GM21786 (cell line): ENCODE measurements around the gene CNKSR3.
A peak's percentile ranks its signal among the peaks of the same experiment; 100 is the strongest.

ENCODE experiments used
- ATAC-seq: cut with Tn5 transposase; IDR thresholded peaks from one replicate; pipeline ENCODE4 v1.9.1; 2021; ENCODE audit not compliant: unreplicated experiment

The CNKSR3 gene

DNA sequence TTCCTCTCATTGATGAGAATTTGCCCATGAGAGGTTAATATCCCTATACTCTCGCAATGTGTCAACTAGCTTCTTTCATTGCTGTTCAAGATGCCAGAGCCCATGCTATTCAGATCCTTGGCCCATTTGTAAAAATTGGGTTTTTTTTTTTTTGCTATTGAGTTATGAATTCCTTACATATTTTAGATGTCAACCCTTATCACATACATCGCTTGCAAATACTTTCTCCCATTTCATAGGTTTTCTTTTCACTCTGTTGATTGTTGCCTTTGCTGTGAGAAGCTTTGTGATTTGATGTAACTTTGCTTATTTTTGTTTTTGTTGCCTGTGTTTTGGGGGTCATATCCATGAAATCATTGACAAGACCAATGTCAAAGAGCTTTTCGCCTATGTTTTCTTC lies 121.7 kb downstream of the CNKSR3 start:
- ATAC-seq: no peak

DNA sequence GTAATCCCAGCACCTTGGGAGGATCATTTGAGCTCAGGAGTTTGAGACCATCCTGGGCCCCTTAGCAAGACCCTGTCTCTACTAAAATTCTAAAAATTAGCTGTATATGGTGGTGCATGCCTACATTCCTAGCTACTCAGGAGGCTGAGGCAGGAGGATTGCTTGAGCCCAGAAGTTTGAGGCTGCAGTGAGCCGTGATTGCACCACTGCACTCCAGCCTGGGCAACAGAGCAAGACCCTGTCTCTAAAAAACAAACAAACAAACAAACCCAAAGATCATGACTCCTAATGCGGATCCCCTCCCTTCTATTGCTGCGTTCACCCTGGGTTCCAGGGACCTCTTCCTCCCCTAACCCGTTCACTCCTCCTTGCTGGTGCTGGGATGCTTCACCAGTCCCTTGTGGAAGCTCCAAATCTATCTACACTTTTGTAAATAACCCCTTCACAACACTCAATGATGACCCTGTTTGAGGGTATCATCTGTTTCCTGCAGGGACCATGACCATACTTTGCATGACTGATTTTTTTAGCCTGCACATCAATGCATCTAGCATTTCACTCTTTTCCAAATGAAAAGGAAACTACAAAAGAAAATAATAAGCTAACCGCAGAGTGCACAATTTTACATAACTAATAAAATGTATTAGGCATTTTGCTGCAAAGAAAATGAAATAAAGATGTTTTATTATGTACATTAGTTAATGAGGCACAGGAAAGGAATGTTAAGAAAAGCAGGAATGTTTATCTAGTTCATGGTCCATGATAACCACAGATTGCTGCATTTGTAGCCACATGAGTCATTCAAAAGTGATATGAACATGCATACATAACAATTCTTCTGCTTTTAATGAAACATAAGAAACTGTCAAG lies 123.4 kb downstream of the CNKSR3 start:
- no peak for ATAC-seq

DNA sequence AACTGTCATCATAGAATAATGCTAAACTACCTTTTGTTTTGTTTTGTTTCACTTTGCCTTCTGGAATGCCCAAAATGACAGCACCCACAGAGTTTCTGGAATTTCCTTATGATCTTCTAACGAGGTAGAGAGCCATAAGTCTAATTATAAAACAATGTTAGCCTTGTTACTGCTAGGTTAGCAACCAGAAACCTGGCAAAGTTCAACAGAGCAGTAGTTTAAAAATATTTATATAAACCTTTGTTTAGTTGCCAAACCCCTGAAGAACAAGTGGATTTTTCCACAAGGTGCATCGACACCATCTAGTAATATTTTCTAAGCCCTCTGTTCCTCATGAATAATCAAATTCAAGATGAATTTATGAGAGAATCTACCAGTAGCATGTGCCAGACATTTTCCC lies 126.3 kb downstream of the CNKSR3 start:
- ATAC-seq: no peak

DNA sequence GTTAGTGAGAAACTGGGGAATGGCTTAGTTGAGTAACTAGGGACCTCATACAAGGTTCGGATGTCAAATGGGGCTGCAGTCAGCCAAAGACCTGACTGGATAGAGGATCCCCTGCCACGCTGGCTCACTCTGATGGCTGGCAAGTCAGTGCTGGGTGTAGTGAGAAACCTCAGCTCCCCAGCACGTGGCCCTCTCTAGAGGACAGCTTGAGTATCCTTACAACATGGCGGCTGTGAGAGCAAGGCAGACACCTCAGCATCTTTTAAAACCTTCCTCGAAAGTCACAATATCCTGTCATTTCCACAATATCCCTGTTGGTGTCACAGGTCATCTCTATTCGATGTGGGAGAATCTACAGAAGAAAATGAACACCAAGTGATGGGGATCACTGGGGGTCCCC lies 127.2 kb downstream of the CNKSR3 start:
- no peak for ATAC-seq

DNA sequence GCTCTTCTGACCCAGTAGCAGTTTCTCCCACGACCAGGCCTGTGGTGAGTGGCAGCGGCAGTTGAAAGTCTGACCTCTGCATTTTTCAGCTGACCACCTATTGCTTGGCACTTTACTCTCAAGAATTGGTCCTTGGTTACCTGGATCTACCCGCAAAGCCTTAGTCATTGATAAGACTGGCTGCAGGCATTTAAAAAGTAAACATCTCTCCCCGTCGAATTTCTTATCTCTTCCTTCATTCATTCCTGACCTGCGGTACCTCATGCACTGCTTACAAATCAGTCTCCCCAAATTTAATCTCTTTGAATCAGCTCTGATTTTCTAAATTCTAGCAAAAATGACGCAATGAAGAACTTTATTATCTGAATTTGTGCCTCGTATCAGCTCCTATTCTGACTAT lies 127.7 kb downstream of the CNKSR3 start:
- no peak for ATAC-seq

DNA sequence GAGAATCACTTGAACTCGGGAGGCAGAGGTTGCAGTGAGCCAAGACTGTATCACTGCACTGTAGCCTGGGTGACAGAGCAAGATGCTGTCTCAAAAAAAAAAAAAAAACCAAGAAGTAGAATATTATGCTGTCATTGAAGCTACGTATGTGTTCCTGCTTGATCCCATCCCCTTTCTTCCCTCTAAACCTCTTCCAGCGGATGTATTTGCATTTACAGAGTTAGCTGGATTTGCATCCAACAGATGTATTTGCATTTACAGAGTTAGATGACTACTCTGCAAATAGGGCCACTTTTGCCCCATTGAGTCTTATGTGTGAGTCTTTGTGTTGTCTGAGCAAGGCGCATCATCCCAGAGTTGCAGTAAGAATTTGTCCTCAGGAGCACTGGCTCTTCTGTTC lies 128.9 kb downstream of the CNKSR3 start:
- ATAC-seq: no peak

DNA sequence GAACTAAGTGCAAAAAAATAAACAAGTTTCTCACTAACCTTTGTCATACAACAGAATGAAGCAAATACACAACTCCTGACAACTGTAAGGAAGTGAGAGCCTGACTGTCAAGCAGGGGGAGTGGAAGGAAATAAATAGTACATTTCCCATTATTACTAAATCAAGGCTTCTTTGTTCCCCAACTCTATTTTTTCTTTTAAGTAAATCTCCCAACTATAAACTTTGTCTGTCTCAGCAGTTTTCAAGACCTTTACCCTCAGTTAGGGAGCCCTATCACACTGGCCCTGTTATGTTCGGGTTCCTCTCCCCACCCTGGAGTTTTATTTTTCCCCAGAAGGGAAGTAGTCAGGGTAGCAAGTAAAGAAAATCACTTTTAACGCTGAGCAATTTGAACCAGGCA lies 129.7 kb downstream of the CNKSR3 start:
- ATAC-seq: no peak

DNA sequence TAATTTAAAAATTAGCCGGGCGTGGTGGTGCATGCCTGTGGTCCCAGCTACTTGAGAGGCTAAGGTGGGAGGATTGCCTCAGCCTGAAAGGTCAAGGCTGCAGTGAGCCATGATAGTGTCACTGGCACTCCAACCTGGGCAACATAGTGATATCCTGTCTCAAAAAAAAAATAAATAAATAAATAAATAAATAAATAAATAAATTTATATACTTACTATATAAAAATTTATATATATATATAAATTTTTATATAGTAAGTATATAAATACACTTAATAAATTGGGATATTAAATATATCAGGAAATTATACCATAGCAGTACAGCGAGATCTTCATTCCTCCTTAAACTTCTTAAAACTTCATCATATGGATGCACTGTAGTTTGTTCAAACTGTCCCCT lies 130.9 kb downstream of the CNKSR3 start:
- no peak for ATAC-seq

DNA sequence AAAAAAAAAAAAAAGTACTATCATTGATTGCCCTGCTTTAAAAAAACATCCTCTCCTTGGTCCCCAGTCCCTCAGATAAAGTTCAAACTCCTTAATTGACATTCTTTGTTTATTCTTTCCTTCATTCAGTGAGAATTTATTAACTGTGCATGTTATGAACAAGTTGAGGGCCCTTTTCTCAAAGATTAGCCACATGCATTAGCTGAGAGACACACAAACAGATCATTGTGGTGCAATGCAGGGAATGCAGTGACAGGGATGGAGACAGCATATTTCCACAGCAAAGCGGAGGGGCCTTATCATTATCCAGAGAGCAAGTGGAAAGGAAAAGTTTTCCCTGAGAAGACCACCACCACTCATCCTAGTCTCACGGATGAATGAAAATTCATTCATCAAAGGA lies 132.0 kb downstream of the CNKSR3 start:
- ATAC-seq: no peak

DNA sequence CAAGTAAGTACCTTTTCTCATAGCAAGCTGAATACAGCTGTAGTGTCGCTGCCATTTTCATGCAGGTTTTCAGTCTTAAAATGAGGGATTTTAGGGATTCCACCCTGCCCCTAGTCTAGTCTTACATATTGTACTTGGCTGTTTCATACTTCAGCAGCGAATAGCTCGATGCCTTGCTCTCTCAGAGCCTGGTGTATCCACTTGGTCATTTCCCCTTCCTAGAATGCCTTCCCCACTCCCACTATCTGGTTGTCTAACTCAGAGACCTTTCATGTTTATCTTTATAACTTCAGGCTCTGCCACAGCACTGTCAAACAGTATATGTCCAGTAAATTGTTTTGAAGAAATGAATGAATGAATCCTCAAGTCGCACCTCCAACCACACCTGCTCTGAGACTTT lies 132.8 kb downstream of the CNKSR3 start:
- no peak for ATAC-seq

DNA sequence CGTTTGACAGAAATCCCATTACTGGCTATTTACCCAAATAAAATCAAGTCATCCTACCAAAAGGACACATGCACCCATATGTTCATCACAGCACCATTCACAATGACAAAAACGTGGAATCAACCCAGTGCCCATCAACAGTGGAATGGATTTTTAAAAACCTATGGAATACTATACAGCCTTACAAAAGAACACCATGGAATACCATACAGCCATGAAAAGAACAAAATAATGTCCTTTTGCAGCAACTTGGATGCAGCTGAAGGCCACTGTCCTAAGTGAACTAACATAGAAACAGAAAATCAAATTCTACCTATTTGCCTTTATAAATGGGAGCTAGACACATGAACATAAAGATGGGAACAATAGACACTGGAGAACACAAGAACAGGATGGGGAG lies 136.5 kb downstream of the CNKSR3 start:
- no peak for ATAC-seq

DNA sequence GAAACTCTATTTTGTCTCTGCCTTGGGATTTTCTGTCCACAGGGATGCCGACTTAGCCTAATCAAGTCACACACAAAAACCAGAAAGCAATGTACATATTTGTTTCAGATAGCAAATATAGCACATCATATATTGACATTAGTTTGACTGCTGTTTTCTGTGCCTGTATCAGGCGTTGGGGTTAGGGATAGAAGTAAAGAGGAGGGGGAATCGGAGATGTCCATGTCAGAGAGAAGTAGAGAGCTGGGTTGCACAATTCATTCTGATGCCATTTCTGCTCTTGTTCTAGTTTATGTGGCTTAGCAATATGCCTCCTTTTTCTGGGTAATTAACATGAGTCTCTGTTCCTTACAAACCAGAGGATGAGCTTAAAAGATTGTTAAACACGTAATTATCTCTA lies 139.2 kb downstream of the CNKSR3 start:
- no peak for ATAC-seq

DNA sequence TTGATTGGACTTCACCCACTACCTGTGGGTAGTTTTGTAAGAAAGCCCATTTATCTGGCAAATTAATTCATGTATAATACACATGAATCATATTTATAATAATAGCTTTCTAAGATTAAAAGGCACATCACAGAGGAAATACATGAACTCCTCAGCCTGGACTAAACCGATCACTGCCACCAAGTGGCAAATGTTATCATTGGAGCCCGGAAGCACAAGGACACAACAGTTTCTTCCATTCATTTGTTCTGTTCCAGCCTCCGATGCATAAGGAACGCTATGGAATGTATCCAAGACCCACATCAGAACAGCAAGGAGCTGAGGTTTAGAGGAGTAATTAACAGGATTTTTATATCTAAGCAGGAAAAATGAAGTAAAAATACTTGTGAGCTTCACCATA lies 139.9 kb downstream of the CNKSR3 start:
- ATAC-seq: peak; percentile 56

DNA sequence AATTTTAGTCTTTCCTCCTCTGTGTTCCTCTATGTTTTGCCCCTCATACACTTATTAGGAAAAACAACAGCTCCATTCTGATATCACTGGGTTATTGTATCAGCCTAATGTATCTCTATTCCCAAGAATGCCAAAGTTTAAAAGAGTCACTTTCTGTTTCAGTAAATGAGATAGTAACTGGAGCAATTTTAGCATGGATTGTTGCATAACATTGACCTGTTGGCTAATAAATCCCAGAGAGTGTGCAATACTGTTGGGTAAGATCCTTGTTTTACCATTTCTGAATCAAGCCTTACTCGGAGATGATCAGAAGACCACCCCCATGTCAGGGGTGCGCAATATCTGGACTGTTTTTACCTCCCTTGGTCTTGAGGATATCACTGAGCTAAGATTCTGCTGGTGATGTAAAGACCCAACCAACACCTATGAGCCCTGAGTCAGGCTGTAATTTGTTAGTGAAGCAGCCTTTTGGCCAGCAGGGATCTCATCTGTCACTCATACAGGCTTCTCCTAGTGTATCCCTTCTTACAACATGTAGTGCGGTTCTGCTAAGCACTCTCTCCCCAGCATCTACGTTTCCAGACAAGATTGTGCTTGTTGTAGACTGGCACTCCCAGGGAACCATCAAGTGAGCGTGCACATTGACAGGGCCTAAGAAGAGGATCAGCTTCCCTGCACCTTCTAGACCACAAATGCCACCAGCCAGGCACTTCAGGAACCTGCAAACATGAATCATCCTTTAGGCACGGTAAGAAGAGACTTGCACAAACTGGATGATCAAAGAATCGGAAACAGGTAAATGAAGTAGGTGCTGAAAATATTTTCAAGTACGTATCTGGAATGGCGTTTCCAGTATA lies 142.4 kb downstream of the CNKSR3 start:
- ATAC-seq: no peak

DNA sequence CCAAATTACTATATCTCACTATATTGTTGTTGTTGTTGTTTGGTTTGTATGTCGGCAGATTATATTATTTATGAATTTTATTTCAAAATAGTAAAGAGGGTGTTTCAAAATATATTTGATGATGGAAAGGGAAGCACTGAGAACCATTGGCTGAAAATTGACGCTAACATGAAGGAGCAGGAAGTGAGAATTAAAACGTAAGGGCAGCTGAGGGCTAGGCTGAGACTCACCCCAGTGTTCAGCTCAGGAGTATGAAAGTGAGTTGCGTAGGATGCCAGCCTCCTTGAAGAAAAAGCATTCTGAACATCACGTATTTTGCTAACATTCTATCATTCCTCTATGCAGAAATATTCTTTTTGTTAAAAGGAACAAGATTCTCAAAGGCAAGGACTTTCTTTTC lies 143.1 kb downstream of the CNKSR3 start:
- no peak for ATAC-seq

DNA sequence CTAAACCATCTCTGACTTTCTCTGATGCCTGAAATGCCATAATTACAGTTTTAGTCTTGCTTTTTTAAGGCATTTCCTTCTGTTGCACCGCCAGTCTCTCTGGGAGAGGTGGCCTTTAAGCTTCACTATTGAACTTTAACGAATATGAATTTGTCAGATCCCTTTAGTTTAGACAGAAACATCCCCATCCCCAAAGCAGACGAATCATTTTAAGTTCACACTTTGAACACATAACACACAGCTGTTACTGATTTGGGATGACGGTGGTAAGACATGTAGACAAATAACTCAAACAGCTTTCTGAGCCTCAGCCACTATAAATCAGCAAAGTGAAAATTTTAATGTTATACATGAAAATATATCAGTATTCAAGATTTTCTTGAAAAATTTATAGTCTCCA lies 146.7 kb downstream of the CNKSR3 start:
- no peak for ATAC-seq

DNA sequence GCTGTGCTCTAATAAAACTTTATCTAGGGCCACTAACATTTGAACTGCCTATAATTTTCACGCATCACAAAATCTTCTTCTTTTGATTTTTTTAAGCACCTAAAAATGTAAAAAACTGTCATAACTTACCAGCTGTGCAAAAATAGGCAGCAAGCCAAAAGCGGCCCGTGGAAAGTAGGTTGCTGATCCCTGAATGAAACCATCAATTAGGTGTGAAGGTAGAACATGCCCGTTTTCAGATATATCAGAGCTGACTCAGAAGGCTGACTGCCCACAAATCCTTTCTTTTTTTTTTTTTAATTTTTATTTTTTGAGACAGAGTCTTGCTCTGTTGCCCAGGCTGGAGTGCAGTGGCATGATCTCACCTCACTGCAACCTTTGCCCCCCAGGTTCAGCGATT lies 149.0 kb downstream of the CNKSR3 start:
- no peak for ATAC-seq

DNA sequence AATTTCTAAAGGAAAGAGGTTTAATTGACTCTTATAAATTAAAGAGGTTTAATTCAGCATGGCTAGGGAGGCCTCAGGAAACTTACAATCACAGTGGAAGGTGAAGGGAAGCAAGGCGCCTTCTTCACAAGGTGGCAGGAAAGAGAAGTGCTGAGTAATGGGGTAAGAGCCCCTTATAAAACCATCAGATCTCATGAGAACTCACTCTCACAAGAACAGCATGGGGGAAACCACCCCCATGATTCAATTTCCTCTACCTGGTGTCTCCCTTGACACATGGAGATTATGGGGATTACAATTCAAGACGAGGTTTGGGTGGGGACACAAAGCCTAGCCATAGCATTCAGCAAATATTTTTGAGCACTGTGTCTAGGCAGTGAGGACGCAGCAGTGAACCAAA lies 150.0 kb downstream of the CNKSR3 start:
- ATAC-seq: no peak

DNA sequence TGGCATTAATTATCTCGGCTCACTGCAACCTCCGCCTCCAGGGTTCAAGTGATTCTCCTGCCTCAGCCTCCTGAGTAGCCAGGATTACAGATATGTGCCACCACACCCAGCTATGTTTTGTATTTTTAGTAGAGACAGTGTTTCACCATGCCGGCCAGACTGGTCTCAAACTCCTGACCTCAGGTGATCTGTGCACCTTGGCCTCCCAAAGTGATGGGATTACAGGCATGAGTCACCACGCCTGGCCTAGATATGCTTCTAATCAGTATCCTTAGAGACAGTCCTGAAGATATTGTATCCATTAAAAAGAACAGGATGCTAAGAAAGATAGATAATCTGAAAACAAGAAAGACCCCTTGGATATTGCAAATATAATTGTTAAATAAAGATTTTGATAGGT lies 150.8 kb downstream of the CNKSR3 start:
- no peak for ATAC-seq

DNA sequence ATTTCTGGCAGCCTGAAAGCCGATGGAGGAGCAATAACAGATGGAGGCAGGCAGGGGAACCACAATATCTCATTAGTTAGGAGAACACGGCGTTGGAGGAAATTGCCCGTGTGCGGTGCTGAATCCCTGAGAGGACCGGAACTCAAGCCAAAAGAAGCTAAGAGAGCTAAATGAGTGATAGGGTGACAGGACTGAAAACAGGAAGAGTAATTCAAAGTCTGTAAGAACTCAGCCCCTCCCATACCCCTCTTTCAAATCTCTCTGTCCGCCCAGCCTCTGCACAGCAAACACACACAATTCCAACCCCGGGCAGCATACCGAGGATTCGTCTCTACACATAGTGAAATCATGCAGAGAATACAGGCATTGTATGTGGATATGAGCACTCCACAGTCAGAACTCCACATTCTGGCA lies 151.3 kb downstream of the CNKSR3 start:
- ATAC-seq: no peak

DNA sequence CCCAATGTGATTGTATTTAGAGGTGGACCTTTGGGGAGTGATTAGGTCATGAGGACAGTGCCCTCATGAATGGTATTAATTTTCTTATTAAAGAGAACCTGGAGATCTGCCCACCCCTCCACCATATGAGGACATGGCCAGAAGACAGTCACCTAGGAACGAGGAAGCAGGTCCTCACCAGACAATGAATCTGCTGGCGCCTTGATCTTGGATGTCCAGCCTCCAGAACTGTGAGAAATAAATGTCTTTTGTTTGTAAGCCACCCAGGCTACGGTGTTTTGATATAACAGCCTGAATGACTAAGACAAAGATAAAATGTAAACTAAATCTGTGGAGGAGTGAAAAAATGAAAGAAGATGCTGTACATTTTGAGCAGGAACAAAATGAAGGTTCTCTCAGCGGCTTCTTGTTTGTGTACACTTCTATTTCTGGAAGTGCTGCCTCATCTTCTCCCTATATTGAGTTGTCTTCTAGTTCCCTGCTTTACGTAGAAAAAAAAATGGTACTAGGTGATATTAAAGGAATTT lies 152.4 kb downstream of the CNKSR3 start:
- ATAC-seq: no peak

DNA sequence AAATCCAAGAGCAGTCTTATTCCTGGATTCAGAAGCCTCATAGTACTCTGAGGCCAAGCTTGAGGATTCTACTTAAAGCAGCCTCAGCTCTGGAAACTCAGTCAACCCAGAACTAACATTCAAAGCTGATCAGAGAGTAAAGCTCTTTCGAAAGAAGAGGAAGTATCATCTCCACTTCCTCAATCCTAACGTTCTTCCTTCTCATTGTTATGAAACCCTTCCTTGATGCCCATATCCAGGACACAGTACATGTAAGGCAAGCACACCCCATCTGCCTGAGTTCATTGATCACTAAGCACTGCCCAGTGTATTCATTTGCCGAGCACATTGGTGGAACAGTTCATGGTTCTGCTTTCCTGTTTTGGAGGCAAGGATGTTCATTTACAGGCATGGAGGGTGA lies 153.8 kb downstream of the CNKSR3 start, which contains the start of gene IPCEF1:
IPCEF1 (minus strand) TSS at position 114 of the 400 bp plus-strand sequence. CDS start 90,856 bp downstream, outside the sequence.
- ATAC-seq: no peak
